Lower leg skin (tissue), 3 donors: Measurements from ENCODE around the gene KCNJ2.

ENCODE experiments used
- POLR2A ChIP-seq, 2 donors: fragments of 450-650 bp; IDR thresholded peaks; one replicate each; pipeline ENCODE4 v1.6.1; 2016 to 2017; ENCODE audit warnings: antibody characterized with exemption in 2 of 2, mild to moderate bottlenecking in 1 of 2, moderate library complexity in 1 of 2
- TF ChIP-seq, protein P1 (sequence below), 3 donors: fragments of 450-650 bp; IDR thresholded peaks; one replicate each; pipeline ENCODE4 v1.5.1; 2016; ENCODE audit warnings: antibody characterized with exemption in 3 of 3, mild to moderate bottlenecking in 3 of 3, moderate library complexity in 2 of 3

DNA sequence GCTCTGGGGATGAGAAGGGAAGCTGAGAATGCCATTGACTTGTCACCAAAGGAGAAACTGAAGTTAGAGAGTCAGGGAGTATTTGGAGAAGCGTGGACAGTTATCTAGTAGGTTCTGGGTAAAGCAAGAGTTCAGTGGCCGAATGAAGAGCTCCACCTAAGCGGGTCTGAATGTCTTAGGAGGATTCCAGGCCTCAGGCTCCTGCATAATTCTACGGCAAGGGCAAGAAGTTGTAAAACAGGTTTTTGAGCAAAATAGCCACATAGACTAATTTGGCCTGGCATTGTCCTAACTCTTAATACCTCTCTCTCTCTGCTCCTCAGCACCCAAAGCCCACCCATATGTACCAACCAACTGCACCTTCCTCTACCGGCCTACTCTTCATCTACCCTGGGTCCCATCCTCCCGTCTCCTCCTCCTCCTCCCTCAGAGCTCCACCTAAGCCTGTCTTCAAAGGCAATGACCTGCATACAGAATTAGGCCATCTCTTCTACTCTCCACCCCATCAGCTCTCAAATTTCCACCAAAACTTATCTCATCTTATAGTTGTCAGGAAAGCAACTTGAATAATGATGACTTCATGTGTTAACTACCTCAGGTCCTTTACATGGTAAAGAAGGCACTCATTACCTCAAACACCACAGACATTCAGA lies 42.0 kb upstream of the KCNJ2 start:
- TF ChIP-seq POLR2A (IDR thresholded peaks at IDR 0.05): no peak
- TF ChIP-seq, protein P1, sequence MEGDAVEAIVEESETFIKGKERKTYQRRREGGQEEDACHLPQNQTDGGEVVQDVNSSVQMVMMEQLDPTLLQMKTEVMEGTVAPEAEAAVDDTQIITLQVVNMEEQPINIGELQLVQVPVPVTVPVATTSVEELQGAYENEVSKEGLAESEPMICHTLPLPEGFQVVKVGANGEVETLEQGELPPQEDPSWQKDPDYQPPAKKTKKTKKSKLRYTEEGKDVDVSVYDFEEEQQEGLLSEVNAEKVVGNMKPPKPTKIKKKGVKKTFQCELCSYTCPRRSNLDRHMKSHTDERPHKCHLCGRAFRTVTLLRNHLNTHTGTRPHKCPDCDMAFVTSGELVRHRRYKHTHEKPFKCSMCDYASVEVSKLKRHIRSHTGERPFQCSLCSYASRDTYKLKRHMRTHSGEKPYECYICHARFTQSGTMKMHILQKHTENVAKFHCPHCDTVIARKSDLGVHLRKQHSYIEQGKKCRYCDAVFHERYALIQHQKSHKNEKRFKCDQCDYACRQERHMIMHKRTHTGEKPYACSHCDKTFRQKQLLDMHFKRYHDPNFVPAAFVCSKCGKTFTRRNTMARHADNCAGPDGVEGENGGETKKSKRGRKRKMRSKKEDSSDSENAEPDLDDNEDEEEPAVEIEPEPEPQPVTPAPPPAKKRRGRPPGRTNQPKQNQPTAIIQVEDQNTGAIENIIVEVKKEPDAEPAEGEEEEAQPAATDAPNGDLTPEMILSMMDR (IDR thresholded peaks at IDR 0.05): no peak
